GM04504 (cell line): ENCODE data around the gene RGS3.
A peak's percentile ranks its signal among the peaks of the same experiment; 100 is the strongest.
"Not testable (repeated sequence)": the region's sequence is repeated elsewhere in the genome, so short reads cannot be mapped to it uniquely, and the experiment has no call there.

Experiments used
- DNase-seq: peaks from one replicate; pipeline ENCODE4 v3.0.0-alpha.2; 2012; ENCODE audit warnings: low read depth

The RGS3 gene

GRCh38 chr9:113463418-113464285 is at the start of gene RGS3:
Gene RGS3 (plus strand): TSS chr9:113463727. CDS start chr9:113463803, 76 bp downstream.
- no peak for DNase-seq

GRCh38 chr9:113416149-113416721 is 47.3 kb upstream of the RGS3 start:
- DNase-seq: no peak

DNA sequence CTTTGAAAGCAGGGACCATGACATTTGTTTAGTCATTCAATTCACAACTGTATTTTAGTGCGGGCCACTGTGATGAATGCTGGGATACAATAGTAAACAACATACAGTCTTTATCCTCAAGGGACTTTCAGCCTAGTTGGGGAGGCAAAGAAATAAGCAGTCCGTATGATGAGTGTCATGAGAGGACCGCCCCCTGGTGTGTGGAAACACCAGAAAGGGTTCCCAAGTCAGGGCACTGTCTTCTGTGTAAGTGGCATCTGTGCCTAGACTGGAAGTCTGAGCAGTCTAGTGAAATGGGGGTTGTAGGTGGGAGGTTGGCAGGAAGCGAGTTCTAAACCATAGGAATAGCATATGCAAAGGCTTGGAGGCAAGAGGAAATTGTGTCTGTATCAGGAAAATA is 46.2 kb upstream of the RGS3 start:
- DNase-seq: no peak

- DNase-seq: no peak
These were observed 41.8 kb upstream of the RGS3 start for GRCh38 chr9:113421726-113422125.

DNA sequence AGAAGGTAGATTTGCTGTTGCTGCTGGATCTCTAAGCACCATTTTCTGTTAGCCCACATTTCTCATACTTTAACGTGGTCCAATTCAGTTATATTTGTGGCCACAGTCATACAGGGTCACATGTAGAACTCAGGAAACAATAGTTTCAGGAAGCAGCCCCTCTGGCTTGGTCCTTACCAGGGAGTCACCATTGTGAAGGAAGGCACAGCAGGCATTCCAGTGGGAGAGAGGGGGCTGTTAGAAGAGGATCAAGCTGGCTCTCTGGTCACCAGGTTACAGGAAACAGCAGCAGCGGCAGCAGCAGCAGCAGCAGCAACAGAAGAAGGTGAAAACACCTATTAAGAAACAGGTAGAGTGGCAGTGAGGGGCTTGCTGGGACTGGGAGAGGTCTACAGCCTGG is 38.5 kb upstream of the RGS3 start:
- no peak for DNase-seq

- DNase-seq: no peak
These were observed 36.8 kb upstream of the RGS3 start for GRCh38 chr9:113426701-113427100.

DNA sequence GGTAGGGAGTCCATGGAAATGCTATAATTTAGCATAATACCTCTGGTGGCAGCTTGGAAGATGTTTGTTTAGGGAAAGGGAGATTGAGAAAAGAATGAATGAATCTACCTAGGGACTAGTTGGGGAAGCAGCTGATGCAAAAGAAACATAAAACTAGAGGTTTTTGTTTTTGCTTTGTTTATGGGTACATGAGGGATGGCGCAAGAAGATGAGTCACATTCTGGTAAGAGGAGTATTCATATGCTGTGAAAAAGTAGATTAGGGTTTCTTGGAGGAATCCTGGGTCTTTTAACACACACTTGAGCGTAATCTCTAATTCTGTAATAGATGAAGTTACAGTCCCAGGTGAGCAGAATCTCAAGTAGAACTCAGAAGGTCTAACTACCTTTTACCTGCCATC is 35.9 kb upstream of the RGS3 start:
- peak; percentile 29 for DNase-seq

- no peak for DNase-seq
These were observed 35.4 kb upstream of the RGS3 start for GRCh38 chr9:113428062-113428615.

DNA sequence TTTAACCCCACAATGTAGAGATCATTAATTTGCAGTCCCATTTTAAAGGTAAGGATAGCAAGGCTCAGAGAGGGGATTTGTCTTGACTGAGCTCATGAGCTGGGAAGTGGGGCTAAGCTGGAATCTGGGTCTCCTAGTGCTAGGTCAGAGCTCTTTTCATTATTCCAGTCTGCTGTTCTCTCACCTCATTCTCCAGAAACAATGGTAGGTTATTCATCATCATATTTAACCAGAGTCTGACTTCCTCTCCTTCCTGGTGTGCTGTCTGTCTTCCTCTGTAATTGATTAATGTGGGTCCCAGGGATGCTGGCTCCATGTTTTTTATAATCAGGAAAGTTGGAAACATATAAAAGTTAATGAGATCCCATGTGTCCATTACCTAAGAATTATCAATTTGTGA is 32.3 kb upstream of the RGS3 start:
- DNase-seq: no peak

DNA sequence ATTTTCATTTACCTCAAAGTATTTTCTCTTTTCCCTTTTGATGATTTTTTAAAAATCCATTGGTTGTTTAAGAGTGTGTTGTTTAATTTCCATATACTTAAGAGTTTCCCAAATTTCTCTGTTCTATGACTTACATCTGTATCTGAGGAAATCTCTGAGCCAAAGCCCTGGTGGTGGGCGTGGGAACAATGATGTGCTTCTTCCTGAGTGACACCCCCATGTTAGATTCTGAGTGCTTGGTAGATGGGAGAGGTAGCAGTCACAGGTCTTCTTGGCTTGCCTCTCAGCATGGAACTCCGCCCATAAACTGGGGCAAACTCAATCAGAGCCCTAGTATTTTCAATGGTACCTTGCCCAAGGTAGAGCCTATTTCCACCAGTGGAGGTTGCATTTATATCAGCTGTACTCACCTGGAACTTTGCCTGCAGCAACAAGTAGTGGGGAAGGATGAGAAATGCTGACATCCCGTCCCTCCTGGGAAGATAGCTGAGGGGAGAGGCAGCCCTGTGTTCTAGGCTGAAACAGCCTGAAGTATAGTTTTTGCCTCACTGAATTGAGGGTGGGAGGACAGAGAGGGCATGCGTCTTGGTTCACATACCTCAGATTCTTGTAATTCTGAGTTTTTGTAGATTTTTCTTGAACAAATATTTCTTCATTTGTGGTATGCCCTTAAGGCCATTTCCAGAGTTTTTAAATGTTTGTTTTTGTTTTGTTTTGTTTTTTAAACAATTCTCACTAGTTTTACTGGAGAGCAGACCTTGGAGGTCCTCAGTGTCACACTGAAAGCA is 26.6 kb upstream of the RGS3 start:
- no peak for DNase-seq

- not testable (repeated sequence) for DNase-seq
These were observed 25.8 kb upstream of the RGS3 start for GRCh38 chr9:113437716-113438115.

GRCh38 chr9:113444736-113445135 is 18.8 kb upstream of the RGS3 start:
- no peak for DNase-seq

DNA sequence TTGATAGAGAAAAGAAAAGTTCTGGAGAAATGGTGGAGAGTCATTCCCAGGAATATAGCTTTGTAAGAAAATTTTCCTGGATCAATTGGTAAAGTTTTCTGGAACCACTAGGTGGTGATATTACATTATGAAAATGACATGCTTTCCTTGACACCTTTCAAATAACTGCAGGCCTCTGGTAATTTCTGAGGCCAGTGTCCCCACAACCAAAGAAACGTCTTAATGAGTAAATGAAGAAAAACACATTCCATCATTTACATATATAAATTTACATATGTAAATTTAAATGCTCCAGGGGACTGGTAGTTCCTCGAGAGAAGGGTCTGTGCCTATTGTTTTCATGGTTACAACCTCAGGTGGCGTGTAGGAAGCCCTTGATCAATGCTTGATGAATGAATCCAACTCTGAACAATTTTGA is 17.2 kb upstream of the RGS3 start:
- DNase-seq: no peak

DNA sequence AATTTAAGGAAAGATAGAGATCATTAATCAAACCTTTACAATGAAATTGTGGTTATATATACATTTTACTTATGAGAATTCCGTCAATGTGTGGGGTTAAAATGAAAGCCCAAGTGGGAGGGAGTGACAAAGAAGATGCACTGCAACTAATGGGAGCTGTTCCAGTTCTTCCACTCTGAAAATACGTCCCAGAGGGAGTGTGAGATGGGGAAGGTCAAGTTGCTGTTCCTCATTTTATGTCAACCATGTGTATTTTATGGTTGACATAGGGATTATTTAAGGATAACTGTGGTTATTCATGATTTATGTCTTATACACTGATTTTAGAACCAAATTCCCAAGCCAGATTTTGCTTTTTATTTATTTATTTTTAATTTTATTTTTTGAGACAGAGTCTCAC is 14.2 kb upstream of the RGS3 start:
- no peak for DNase-seq

- DNase-seq: no peak
These were observed 11.4 kb upstream of the RGS3 start for GRCh38 chr9:113452113-113452605.

DNA sequence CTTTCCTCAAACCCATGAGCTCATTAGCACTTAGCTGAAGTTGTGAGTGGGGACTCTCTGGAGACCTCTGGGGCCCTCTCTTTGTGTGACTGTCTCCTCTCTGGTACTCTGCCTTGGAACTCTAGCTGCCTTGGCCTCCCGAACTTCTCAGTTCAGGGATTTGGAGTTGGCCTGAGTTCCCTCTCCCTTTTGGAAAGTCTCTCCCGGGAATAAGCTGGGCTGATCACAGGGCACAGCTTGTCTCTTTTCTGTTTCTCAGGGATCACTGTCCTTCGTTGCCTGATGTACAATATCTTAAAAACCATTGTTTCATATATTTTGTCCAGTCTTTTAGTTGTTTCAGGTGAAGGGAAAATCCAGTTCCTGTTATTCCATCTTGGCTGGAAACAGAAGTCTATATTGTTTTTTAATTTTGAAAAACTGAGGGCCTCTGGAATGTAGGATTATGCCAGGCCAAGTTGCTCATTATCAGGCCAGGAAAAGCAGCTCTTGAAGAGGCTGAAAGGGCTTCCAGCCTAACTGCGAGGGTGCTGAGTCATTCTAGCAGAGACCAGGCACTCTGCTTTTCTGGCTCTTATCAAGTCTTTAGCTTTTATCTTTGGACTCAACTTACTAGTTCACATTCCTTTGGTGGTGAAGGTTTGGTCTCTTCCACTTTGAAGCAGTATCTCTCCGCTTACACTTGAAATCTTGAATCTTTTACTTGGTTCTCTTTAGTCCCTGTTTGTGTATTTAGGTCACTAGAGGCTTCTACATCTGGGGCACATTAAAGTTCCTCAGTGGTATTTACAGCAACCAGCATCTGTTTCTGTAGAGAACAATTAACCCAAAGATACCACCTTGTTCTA is 8.4 kb upstream of the RGS3 start:
- peak; percentile 56 for DNase-seq

DNA sequence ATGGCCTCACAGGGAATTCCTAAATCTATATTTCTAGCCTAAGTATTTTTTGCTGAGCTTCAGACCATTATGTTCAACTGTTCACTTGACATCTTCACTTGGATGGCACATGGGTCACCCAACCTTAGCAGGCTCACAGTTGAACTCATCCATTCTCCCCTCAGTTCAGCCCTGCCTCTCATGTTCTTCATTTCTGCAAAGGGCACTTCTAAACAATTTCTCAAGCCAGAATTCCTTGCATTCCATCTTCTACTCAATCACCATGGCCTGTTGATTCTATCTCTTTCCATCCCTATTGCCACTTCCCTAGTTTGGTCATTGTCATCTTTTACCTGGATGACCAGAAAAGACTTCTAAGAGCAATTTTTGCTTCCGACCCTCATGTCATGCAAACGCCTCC is 7.3 kb upstream of the RGS3 start:
- no peak for DNase-seq

- no peak for DNase-seq
These were observed 2.2 kb upstream of the RGS3 start for GRCh38 chr9:113461285-113461684.

DNA sequence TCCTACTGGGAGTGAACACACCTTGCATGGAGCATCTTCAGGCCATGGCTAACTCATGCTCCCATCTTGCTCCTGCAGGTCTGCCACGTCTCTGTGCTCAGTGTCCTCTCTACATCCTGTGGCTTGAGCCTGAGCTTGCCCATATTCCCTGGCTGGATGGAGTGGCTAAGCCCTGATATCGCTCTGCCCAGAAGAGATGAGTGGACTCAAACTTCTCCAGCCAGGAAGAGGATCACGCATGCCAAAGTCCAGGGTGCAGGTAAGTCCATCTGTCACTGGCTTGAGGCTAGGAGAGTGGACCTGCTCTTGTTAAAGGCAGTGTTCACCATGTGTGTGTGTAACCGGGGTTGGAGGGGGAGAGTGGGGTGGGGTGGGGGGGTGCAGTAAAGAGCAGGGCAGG is 1.6 kb upstream of the RGS3 start:
- no peak for DNase-seq

DNA sequence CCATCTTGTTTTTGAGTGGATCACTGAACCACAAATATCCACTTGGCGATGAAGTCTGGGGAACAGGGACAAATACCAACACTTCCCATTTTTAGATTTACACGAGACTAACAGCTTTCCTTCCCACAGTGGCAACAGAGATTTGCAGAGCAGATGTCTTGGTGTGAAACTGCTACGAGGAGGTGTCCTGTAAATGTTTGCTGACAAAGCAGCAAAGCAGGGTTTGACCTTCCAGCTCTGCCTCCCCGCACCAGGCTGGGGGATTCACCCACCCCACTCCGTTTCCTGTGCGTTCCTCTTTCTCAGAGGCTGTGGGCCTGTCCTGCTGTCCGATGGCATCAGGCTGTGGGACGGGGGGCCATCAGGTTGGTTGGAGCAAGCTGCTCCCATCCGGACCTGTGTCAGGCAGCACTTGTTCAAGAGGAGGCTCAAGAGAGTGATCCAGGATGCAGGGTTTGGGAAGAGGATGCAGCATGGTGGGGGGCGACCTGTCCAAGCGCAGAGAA is 693 bp upstream of the RGS3 start:
- DNase-seq: no peak

- no peak for DNase-seq
These were observed 746 bp downstream of the RGS3 start for GRCh38 chr9:113464286-113464660.
